ENCODE results near the gene TIE1. TPM values are rescaled to one million over a fixed set of nuclear protein-coding genes. Genes with fewer than 3 reads are reported as not detected.
A peak's percentile ranks its signal among the peaks of the same experiment; 100 is the strongest.

TIE1 gene
- total and polyA plus RNA-seq, 9 of the 15 experiments (the other 6 are each of a cell fraction or from before 2014, with no cell fraction given), result 0.07 to 0.49 (median 0.14) TPM; not detected in 4

DNA sequence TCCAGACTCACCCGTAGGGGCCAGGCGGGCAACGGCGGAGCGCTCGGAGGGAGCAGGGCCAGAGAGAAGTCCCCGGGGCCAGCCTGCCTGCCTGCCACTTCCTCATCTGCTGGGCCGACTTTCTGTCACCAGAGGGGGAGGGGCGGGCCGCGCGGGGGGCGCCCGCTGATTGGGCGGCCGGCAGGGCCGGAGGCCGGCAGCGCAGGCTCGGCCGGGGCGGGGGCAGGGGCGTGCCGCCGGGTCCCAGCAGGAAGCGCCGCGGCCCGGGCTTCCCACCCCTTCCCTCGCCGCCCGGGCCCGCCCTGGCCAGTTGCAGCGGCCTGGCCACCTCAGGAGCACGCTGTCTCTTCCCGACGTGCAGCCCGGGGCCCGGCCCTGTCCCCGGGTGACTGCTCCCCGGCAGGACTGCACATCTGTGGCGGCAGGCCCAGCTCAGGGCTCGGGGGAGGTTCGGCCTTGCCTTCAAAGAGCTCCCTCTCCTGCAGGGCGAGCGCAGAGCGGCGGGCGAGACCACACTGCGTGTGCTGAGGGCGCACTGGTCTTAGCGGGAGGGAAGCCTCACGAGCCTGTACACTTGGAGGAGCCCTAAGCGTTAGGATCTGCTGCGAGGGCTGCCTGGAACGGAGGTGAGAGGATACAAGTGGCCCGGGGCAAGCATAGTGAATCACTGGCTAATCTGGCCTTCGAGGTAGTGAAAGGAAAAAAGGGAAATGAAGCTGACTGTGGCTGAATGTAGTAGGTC lies 67.3 kb downstream of the TIE1 start, which contains the start of gene ELOVL1:
ELOVL1 (minus strand) TSS at position 108 of the 742 bp plus-strand sequence. CDS start 2,402 bp downstream, outside the sequence.
- BruUV-seq (replicated peaks), result no TSS peak
- H2AFZ ChIP-seq (ENCODE audit: low read depth, low read length), result peak within 1 kb of the TSS; percentile 87
- in situ Hi-C loops (cut with MboI) (no loop called here), intact Hi-C loops (cut with micrococcal nuclease) (no loop called here)
- peaks cover 10% of the 10 kb centered on the region for H4K20me1 ChIP-seq (replicated peaks; ENCODE audit: control insufficient read depth, insufficient read depth, low read length)
- H3K27ac ChIP-seq (ENCODE audit: extremely low read depth, low read depth, low read length), result peak within 1 kb of the TSS; percentile 89
- peaks cover 35 to 41% of the 10 kb centered on the region in 2 experiments for H3K4me1 ChIP-seq (replicated peaks in 1 of 2; ENCODE audit: control insufficient read depth in 2 of 2, insufficient read depth in 2 of 2, low read length in 2 of 2)
- peaks cover 15% of the 10 kb centered on the region for H3K9me1 ChIP-seq (ENCODE audit: control insufficient read depth, insufficient read depth, low read length)
- peak; percentile 90 for ATAC-seq
- peaks cover 40% of the 10 kb centered on the region for H3K79me2 ChIP-seq (ENCODE audit: control insufficient read depth, insufficient read depth, low read length)
- no peaks in the 10 kb centered on the region for H3K9me3 ChIP-seq (replicated peaks; ENCODE audit: control insufficient read depth, insufficient read depth, low read depth, low read length)
- peaks cover 29% of the 10 kb centered on the region for H3K36me3 ChIP-seq (ENCODE audit: control insufficient read depth, insufficient read depth, low read length)
- peak; percentile 71 for FAIRE-seq
- 1% methylated on average over 26 of the region's 58 CpGs for WGBS (ENCODE audit: insufficient coverage, low coverage, missing lambda C conversion rate)
- POLR2A ChIA-PET, result interaction anchor here (0.5 to 3.1 kb wide), 8 partner anchors 9 to 520 kb away, joined by 3 to 20 read pairs (median 6); partner anchors contain the start of genes CDC20, MED8 and SZT2
- no peaks in the 10 kb centered on the region for H3K27me3 ChIP-seq (ENCODE audit: control insufficient read depth in 2 of 2, insufficient read depth in 2 of 2, low read length in 2 of 2)
- DNase-seq (ENCODE audit: extremely low read depth in 1 of 4, low spot score in 3 of 4), result peak; percentile 97 to 99 (median 98)
- H3K4me2 ChIP-seq (ENCODE audit: insufficient read depth, low read length), result peak within 1 kb of the TSS; percentile 93
- CTCF ChIA-PET (ENCODE audit: low intra/inter-chr PET ratio), result interaction anchor here (1.1 to 1.4 kb wide), 2 partner anchors 47 to 161 kb away, joined by 4 to 5 read pairs; no protein-coding TSS in a partner anchor
- peak within 1 kb of the TSS; percentile 64 for H3K4me3 ChIP-seq
- peak within 1 kb of the TSS; percentile 76 to 97 for H3K9ac ChIP-seq (ENCODE audit: insufficient read depth in 1 of 2, low read depth in 2 of 2, low read length in 2 of 2)
- TF ChIP-seq ZNF143 (CRISPR knock-in tag; IDR thresholded peaks at IDR 0.05) (peak; percentile 55; the same call in 1 of the 2 replicates), STAG1 (CRISPR knock-in tag; IDR thresholded peaks at IDR 0.05; ENCODE audit: borderline replicate concordance) (no peak), DPF2 (IDR thresholded peaks at IDR 0.05) (peak; percentile 62), KAT2B (IDR thresholded peaks at IDR 0.05; ENCODE audit: low read depth, low read length) (no peak), ZNF3 (CRISPR knock-in tag; IDR thresholded peaks at IDR 0.05) (no peak), ZFP30 (CRISPR knock-in tag; IDR thresholded peaks at IDR 0.05; ENCODE audit: borderline replicate concordance) (no peak), SUPT5H (IDR thresholded peaks at IDR 0.05) (peak; percentile 93), NEUROD1 (IDR thresholded peaks at IDR 0.05; ENCODE audit: borderline replicate concordance, low read depth, low read length, partially characterized antibody) (no peak), RBBP5 (IDR thresholded peaks at IDR 0.05; ENCODE audit: borderline replicate concordance, insufficient read depth, low read length, poor library complexity, severe bottlenecking) (peak; percentile 2)
- TF ChIP-seq, protein P1, sequence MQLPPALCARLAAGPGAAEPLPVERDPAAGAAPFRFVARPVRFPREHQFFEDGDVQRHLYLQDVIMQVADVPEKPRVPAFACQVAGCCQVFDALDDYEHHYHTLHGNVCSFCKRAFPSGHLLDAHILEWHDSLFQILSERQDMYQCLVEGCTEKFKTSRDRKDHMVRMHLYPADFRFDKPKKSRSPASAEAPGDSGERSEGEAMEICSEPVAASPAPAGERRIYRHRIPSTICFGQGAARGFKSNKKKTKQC (CRISPR knock-in tag; IDR thresholded peaks at IDR 0.05), result peak; percentile 92
- TF ChIP-seq, protein P2, sequence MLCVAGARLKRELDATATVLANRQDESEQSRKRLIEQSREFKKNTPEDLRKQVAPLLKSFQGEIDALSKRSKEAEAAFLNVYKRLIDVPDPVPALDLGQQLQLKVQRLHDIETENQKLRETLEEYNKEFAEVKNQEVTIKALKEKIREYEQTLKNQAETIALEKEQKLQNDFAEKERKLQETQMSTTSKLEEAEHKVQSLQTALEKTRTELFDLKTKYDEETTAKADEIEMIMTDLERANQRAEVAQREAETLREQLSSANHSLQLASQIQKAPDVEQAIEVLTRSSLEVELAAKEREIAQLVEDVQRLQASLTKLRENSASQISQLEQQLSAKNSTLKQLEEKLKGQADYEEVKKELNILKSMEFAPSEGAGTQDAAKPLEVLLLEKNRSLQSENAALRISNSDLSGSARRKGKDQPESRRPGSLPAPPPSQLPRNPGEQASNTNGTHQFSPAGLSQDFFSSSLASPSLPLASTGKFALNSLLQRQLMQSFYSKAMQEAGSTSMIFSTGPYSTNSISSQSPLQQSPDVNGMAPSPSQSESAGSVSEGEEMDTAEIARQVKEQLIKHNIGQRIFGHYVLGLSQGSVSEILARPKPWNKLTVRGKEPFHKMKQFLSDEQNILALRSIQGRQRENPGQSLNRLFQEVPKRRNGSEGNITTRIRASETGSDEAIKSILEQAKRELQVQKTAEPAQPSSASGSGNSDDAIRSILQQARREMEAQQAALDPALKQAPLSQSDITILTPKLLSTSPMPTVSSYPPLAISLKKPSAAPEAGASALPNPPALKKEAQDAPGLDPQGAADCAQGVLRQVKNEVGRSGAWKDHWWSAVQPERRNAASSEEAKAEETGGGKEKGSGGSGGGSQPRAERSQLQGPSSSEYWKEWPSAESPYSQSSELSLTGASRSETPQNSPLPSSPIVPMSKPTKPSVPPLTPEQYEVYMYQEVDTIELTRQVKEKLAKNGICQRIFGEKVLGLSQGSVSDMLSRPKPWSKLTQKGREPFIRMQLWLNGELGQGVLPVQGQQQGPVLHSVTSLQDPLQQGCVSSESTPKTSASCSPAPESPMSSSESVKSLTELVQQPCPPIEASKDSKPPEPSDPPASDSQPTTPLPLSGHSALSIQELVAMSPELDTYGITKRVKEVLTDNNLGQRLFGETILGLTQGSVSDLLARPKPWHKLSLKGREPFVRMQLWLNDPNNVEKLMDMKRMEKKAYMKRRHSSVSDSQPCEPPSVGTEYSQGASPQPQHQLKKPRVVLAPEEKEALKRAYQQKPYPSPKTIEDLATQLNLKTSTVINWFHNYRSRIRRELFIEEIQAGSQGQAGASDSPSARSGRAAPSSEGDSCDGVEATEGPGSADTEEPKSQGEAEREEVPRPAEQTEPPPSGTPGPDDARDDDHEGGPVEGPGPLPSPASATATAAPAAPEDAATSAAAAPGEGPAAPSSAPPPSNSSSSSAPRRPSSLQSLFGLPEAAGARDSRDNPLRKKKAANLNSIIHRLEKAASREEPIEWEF (CRISPR knock-in tag; IDR thresholded peaks at IDR 0.05), result no peak
- TF ChIP-seq, protein P3, sequence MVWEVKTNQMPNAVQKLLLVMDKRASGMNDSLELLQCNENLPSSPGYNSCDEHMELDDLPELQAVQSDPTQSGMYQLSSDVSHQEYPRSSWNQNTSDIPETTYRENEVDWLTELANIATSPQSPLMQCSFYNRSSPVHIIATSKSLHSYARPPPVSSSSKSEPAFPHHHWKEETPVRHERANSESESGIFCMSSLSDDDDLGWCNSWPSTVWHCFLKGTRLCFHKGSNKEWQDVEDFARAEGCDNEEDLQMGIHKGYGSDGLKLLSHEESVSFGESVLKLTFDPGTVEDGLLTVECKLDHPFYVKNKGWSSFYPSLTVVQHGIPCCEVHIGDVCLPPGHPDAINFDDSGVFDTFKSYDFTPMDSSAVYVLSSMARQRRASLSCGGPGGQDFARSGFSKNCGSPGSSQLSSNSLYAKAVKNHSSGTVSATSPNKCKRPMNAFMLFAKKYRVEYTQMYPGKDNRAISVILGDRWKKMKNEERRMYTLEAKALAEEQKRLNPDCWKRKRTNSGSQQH (CRISPR knock-in tag; IDR thresholded peaks at IDR 0.05), result 0 out of 2 replicates have a peak, but pooled peaks have one; percentile 39
